Retinal pigment epithelial cell (primary cell): ENCODE results near the gene ARHGAP4.

Experiments used
- DNase-seq: peaks from one replicate; pipeline ENCODE4 v3.0.0-alpha.2; 2010; ENCODE audit warnings: low read depth
- H3K4me3 ChIP-seq: 2 replicates; pipeline ENCODE4 v1.5.1; 2011; ENCODE audit warnings: mild to moderate bottlenecking, low read length, control low read depth, moderate library complexity
- CTCF ChIP-seq: conservative IDR thresholded peaks from 2 replicates; pipeline ENCODE4 v1.5.1; 2011; ENCODE audit warnings: low read depth, low read length, control low read depth, inconsistent platforms

ARHGAP4 gene

GRCh38 chrX:153884590-153884989 lies 41.5 kb downstream of the ARHGAP4 start:
- H3K4me3 ChIP-seq: no peak overlapping the region
- DNase-seq: no peak
- TF ChIP-seq CTCF: peak; percentile 11

GRCh38 chrX:153884136-153884535 lies 41.9 kb downstream of the ARHGAP4 start:
- H3K4me3 ChIP-seq: no peak overlapping the region
- DNase-seq: no peak
- no peak for TF ChIP-seq CTCF

- no peak overlapping the region for H3K4me3 ChIP-seq
- DNase-seq: no peak
- no peak for TF ChIP-seq CTCF
These were observed 42.8 kb downstream of the ARHGAP4 start for GRCh38 chrX:153883163-153883843.

GRCh38 chrX:153882557-153882956 lies 43.5 kb downstream of the ARHGAP4 start:
- no peak for TF ChIP-seq CTCF
- no peak for DNase-seq

GRCh38 chrX:153882086-153882498 lies 44.0 kb downstream of the ARHGAP4 start:
- no peak overlapping the region for H3K4me3 ChIP-seq
- TF ChIP-seq CTCF: no peak
- no peak for DNase-seq

More at GRCh38 chrX:153882557-153882956, 43.5 kb downstream of the ARHGAP4 start:
- no peak overlapping the region for H3K4me3 ChIP-seq

GRCh38 chrX:153881281-153881680 lies 44.8 kb downstream of the ARHGAP4 start:
- TF ChIP-seq CTCF: no peak
- no peak overlapping the region for H3K4me3 ChIP-seq
- no peak for DNase-seq

- no peak for TF ChIP-seq CTCF
- no peak for DNase-seq
- no peak overlapping the region for H3K4me3 ChIP-seq
These were observed 45.6 kb downstream of the ARHGAP4 start for GRCh38 chrX:153880440-153880815.
